RWPE2 (cell line): ENCODE measurements around the gene CD164L2.

ENCODE experiments used
- ATAC-seq: fragments of 200-7000 bp; cut with Tn5 transposase; 3 replicates; pipeline ENCODE4 v1.9.1; 2021; ENCODE audit warnings: low read depth
- DNase-seq: peaks from one replicate; pipeline ENCODE4 v3.0.0-alpha.2; 2020; ENCODE audit warnings: low spot score
- H3K27ac ChIP-seq: fragments of 450-650 bp; 2 replicates; pipeline ENCODE4 v1.5.1; 2017; ENCODE audit warnings: mild to moderate bottlenecking; ENCODE audit not compliant: poor library complexity, severe bottlenecking
- H3K27me3 ChIP-seq: fragments of 250-450 bp; sonication (Bioruptor Pico); 2 replicates; pipeline ENCODE4 v1.5.1; 2021; ENCODE audit warnings: mild to moderate bottlenecking, moderate library complexity; ENCODE audit not compliant: insufficient read depth, poor library complexity, severe bottlenecking
- H3K36me3 ChIP-seq: fragments of 250-450 bp; sonication (Bioruptor Pico); 2 replicates; pipeline ENCODE4 v1.5.1; 2020; ENCODE audit warnings: low read depth, mild to moderate bottlenecking, moderate library complexity
- H3K4me1 ChIP-seq: fragments of 250-450 bp; sonication (Bioruptor Pico); 2 replicates; pipeline ENCODE4 v1.5.1; 2021; ENCODE audit warnings: mild to moderate bottlenecking, moderate library complexity; ENCODE audit not compliant: insufficient read depth, poor library complexity, severe bottlenecking
- H3K4me3 ChIP-seq: fragments of 250-450 bp; sonication (Bioruptor Pico); 2 replicates; pipeline ENCODE4 v1.5.1; 2021; ENCODE audit warnings: mild to moderate bottlenecking, moderate library complexity; ENCODE audit not compliant: severe bottlenecking
- H3K9me3 ChIP-seq: fragments of 250-450 bp; sonication (Bioruptor Pico); 2 replicates; pipeline ENCODE4 v1.5.1; 2021; ENCODE audit warnings: mild to moderate bottlenecking, moderate library complexity; ENCODE audit not compliant: severe bottlenecking
- TF ChIP-seq, protein P1 (sequence below): fragments of 450-650 bp; IDR thresholded peaks from one replicate; pipeline ENCODE4 v1.5.1; 2017; ENCODE audit warnings: mild to moderate bottlenecking, moderate library complexity; ENCODE audit not compliant: poor library complexity, severe bottlenecking

Gene CD164L2

DNA sequence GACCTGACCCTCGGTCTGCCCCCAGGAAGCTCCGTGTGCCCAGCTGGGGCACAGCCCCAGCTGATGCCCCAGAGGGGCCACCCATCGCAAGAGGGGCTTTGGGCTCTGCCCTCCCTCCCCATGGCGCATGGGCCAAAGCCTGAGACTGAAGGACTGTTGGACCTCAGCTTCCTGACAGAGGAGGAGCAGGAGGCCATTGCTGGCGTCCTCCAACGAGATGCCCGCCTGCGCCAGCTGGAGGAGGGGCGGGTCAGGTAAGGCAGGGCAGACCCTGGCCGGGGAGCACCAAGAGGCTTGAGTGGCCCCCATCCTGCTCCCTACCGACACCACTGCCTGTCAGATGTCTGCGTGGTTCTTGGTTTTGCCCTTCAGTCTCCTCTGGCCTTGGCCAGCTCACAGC, 37.9 kb downstream of the CD164L2 start:
- DNase-seq (no peak), ATAC-seq (no peak)
- no peak overlapping the region for H3K4me3 ChIP-seq
- peaks cover 34% of the 10 kb centered on the region for H3K4me1 ChIP-seq
- H3K36me3 ChIP-seq, result peaks cover 14% of the 10 kb centered on the region
- H3K27me3 ChIP-seq, result no peaks in the 10 kb centered on the region
- no peaks in the 10 kb centered on the region for H3K9me3 ChIP-seq
- TF ChIP-seq, protein P1, sequence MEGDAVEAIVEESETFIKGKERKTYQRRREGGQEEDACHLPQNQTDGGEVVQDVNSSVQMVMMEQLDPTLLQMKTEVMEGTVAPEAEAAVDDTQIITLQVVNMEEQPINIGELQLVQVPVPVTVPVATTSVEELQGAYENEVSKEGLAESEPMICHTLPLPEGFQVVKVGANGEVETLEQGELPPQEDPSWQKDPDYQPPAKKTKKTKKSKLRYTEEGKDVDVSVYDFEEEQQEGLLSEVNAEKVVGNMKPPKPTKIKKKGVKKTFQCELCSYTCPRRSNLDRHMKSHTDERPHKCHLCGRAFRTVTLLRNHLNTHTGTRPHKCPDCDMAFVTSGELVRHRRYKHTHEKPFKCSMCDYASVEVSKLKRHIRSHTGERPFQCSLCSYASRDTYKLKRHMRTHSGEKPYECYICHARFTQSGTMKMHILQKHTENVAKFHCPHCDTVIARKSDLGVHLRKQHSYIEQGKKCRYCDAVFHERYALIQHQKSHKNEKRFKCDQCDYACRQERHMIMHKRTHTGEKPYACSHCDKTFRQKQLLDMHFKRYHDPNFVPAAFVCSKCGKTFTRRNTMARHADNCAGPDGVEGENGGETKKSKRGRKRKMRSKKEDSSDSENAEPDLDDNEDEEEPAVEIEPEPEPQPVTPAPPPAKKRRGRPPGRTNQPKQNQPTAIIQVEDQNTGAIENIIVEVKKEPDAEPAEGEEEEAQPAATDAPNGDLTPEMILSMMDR, result no peak
- H3K27ac ChIP-seq, result no peak overlapping the region

GRCh38 chr1:27343639-27344025, 39.5 kb downstream of the CD164L2 start:
- Histone ChIP-seq H3K9me3 (no peaks in the 10 kb centered on the region), H3K4me1 (peaks cover 27% of the 10 kb centered on the region), H3K27ac (peak overlapping the region; percentile 92), H3K4me3 (peak overlapping the region; percentile 37), H3K27me3 (no peaks in the 10 kb centered on the region), H3K36me3 (peaks cover 12% of the 10 kb centered on the region; the same call in 1 of the 2 replicates)
- TF ChIP-seq, protein P1, result no peak
- no peak for ATAC-seq
- no peak for DNase-seq

GRCh38 chr1:27342778-27343638, 40.1 kb downstream of the CD164L2 start:
- ATAC-seq, result peak; percentile 82
- DNase-seq, result peak; percentile 98
- H3K27ac ChIP-seq, result peak overlapping the region; percentile 92

GRCh38 chr1:27342391-27342777, 40.7 kb downstream of the CD164L2 start:
- peak overlapping the region; percentile 37 for H3K4me3 ChIP-seq

More at GRCh38 chr1:27342778-27343638, 40.1 kb downstream of the CD164L2 start:
- Histone ChIP-seq H3K36me3 (peaks cover 12% of the 10 kb centered on the region; the same call in 1 of the 2 replicates), H3K4me3 (peak overlapping the region; percentile 37), H3K4me1 (peaks cover 26% of the 10 kb centered on the region), H3K9me3 (no peaks in the 10 kb centered on the region), H3K27me3 (no peaks in the 10 kb centered on the region)
- TF ChIP-seq, protein P1, result no peak

More at GRCh38 chr1:27342391-27342777, 40.7 kb downstream of the CD164L2 start:
- peaks cover 25% of the 10 kb centered on the region for H3K4me1 ChIP-seq
- TF ChIP-seq, protein P1, result no peak
- DNase-seq (no peak), ATAC-seq (no peak; the same call in 1 of the 3 replicates)
- H3K36me3 ChIP-seq, result peaks cover 12% of the 10 kb centered on the region; the same call in 1 of the 2 replicates
- H3K27ac ChIP-seq, result peak overlapping the region; percentile 92
- H3K27me3 ChIP-seq, result no peaks in the 10 kb centered on the region
- H3K9me3 ChIP-seq, result no peaks in the 10 kb centered on the region
